ENCODE data around the gene CALR3.
"Not testable (repeated sequence)": the region's sequence is repeated elsewhere in the genome, so short reads cannot be mapped to it uniquely, and the experiment has no call there.

The CALR3 gene

DNA sequence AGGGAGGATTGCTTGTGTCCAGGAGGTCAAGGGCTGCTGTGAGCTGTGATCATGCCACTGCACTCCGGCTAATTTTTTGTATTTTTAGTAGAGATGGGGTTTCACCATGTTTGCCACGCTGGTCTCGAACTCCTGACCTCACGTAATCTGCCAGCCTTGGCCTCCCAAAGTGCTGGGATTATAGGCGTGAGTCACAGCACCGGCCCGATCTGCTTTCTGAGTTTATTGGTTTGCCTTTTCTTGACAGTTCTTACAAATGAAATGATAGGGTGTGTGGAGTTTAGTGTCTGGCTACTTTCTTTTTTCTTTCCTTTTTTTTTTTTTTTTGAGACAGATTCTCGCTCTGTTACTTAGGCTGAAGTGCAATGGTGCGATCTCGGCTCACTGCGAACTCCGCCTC is 1.1 kb upstream of the CALR3 start:
- no peak for DNase-seq (ENCODE audit: low read depth in 2 of 2)

DNA sequence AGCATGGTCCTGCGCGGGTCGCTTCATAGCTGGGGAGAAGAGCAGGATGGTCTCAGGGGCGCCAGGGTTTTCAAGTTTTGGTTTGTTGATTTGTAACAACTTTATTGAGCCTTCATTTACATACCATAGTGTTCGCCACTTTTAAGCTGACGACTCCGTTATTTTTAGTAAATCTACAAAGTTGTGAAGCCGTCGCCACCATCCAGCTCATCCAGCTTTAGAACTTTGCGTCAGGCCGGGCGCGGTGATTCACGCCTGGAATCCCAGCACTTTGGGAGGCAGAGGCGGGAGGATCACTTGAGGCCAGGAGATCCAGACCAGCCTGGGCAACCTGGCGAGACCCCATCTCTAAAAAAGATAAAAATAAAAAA is 631 bp upstream of the CALR3 start:
- peak; percentile 10 to 20 for DNase-seq (ENCODE audit: low read depth in 2 of 2)

GRCh38 chr19:16486476-16486875 is 9.5 kb downstream of the CALR3 start:
- DNase-seq (ENCODE audit: low read depth in 2 of 2), result not testable (repeated sequence)

- no peak for DNase-seq (ENCODE audit: low read depth in 2 of 2)
Observed at GRCh38 chr19:16482745-16483144, 13.2 kb downstream of the CALR3 start.

- no peak for DNase-seq (ENCODE audit: low read depth in 2 of 2)
Observed at GRCh38 chr19:16477311-16477710, 18.7 kb downstream of the CALR3 start.

DNA sequence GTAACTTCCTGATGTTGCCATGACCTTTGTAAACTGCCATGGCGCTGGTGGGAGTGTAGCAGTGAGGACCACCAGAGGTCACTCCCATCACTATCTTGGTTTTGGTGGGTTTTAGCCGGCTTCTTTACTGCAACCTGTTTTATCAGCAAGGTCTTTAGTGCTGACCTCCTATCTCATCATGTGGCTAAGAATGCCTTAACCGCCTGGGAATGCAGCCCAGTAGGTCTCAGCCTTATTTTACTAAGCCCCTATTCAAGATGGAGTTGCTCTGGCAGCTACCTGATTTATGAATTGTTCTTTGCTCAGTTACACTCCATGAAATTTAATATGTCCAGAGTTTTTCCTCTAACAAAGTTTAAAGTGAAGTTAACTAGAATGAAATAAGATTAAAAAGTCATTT is 19.6 kb downstream of the CALR3 start:
- DNase-seq (ENCODE audit: low read depth in 2 of 2), result no peak

- DNase-seq (ENCODE audit: low read depth in 2 of 2), result no peak
Observed at GRCh38 chr19:16473875-16474392, 22.0 kb downstream of the CALR3 start.

GRCh38 chr19:16472992-16473391 is 23.0 kb downstream of the CALR3 start:
- DNase-seq (ENCODE audit: low read depth in 2 of 2), result no peak

DNA sequence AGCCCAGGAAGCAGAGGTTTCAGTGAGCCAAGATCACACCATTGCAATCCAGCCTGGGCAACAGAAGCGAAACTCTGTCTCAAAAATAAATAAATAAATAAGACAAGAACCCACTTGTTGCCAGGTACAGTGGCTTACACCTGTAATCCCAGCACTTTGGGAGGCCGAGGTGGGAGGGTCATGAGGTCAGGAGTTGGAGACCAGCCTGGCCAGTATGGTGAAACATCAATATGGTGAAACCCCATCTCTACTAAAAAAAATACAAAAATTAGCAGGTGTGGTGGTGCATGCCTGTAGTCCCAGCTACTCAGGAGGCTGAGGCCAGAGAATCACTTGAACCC is 23.4 kb downstream of the CALR3 start:
- DNase-seq (ENCODE audit: low read depth in 2 of 2), result not testable (repeated sequence)

DNA sequence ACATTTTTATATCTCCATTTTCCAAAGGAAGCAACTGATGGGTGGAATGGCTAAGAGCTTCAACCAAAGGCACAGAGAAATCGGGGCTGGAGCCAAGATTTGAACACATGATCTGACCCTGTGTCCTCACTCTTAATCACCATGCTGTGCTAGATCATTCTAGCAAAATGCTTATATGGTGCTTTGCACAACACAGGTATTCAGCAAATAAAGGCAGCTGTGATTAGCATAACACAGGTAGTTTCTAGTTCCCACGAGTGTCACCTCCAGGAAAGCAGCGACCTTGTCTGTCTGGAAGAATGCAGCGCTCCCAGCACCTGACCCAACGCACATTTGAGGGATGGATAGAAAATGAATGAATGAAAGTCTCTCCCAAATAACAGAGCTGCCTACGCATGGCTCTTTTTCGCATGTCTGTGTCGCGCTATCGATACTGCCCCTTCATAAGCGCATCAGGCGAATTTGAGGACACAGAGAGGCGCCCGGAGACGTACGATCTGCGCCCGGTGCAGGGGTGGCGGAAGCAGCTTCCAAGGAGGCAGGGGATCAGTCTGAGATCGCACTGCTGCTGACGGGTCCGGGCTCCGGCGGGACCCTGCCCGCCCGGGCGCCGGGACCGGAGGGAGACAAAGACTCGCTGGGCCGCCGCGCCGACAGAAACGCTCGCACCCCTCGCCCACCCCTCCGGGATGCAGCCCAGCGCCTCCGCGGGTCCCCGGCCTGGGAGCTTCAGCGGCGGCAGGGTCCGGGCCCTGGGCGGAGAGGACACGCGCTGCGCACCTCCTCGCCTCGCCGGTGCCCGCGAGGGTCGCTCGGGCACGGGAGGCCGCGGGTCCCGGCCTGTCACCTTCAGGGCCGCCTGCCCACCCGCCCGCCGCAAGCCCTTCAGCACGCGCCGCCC is 24.8 kb downstream of the CALR3 start:
- no peak for DNase-seq (ENCODE audit: low read depth in 2 of 2)

DNA sequence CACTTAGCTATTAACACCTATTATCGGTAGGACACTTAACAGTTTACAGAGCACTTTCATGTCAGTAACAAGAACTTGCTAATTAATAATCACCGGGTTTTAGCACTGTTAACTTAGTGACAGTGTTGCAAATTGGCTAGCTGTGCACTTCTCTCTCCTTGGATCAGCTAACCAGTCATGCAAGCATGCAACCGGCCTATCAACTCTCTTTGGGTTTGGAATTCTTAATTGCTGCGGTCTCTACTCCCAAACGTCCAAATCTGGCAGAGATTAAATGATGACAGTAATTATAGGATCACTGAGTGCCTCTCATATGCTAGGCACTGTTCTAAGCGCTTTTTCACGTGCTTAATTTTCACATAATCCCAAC is 25.4 kb downstream of the CALR3 start:
- no peak for DNase-seq (ENCODE audit: low read depth in 2 of 2)

DNA sequence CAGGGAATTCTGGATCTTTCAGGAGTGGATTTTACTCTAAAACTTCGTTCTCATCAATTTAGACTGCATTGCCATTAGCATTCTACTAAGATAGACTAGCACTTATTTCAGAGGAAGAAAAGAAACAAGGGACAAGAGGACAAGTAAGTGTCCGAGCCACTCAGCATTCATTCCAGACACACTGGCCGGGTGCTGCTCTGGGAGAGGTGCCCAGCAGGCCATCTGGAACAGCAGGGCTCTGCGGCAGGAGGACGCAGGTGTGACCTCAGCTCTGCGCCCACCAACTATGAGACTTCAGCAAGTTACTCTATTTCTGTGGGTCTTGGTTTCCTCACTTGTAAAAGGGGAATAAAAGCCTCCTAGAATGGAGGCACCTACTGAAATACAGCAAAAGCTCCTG is 28.4 kb downstream of the CALR3 start:
- no peak for DNase-seq (ENCODE audit: low read depth in 2 of 2)

- DNase-seq (ENCODE audit: low read depth in 2 of 2), result not testable (repeated sequence)
Observed at GRCh38 chr19:16466802-16467427, 29.1 kb downstream of the CALR3 start.

GRCh38 chr19:16465239-16465638 is 30.7 kb downstream of the CALR3 start:
- no peak for DNase-seq (ENCODE audit: low read depth in 2 of 2)

GRCh38 chr19:16463991-16464575 is 31.9 kb downstream of the CALR3 start:
- DNase-seq (ENCODE audit: low read depth in 2 of 2), result no peak

GRCh38 chr19:16463341-16463990 is 32.5 kb downstream of the CALR3 start:
- DNase-seq (ENCODE audit: low read depth in 2 of 2), result no peak

DNA sequence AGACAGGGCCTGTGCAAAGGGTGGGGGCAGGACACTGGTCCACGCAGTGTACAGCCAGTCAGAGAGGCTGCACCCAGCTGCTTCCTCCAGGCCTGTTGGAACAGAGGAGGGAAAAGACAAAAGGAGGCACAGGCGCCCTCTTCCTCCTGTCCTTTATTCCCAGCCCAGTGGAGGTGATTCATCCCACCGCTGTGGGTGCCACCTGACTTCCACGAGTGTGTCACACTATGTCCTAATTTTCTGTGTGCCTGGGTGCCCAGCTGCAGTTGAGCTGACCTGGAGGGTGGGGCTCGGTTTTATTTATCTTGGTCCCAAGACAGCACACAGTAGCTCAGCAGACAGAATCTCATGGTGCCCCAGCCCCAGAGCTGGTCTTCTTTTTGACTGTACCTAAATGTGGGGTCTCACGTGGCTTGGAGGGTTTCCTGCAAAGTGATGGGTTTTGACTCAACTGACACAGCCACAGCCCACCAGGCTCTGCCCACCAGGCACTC is 33.2 kb downstream of the CALR3 start:
- DNase-seq (ENCODE audit: low read depth in 2 of 2), result no peak

GRCh38 chr19:16461630-16462051 is 34.3 kb downstream of the CALR3 start:
- no peak for DNase-seq (ENCODE audit: low read depth in 2 of 2)

DNA sequence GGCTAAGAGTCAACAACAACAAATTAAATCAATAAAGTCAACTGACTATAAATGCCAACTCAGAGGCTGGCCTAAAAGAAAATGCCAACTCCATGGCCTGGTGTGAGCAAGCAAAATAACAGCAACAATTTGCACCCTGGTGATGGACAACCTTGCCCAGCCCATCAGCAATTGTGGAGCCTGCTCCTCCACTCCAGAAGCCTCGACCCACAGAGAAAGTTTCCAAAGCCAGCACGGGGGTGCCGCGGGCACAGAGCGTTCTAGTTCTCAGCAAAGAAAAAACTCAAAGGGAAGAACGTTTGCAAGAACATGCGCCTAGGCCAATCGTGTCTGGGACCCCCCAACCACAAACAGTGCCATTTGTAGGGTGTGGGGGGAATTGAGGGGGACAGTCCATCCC is 35.5 kb downstream of the CALR3 start:
- no peak for DNase-seq (ENCODE audit: low read depth in 2 of 2)

DNA sequence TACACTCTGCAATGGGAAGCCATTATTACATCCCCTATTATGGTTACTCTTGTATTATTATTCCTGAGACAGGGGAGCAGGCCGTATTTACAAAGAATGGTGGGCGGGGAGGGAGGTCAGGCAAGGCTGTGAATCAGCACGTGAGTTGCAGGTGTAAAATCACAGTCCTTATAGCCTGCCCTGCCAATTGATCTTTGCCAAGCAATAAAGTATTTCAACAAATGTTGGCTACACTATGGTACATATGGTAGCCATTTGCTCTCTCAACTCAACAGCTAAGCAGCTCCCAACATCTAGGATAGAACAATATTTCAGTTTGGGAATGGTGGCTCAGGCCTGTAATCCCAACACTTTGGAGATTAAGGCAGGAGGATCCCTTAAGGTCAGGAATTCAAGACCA is 36.3 kb downstream of the CALR3 start:
- no peak for DNase-seq (ENCODE audit: low read depth in 2 of 2)

- DNase-seq (ENCODE audit: low read depth in 2 of 2), result no peak
Observed at GRCh38 chr19:16458391-16459341, 37.3 kb downstream of the CALR3 start.
